Stomach (tissue), 4 donors: ENCODE data around the gene SLC27A6.

Source experiments
- EP300 ChIP-seq: sonication (generic); formaldehyde crosslinking; IDR thresholded peaks from one replicate; pipeline ENCODE4 v1.6.1; 2017; ENCODE audit warnings: antibody characterized with exemption
- TF ChIP-seq, protein P1 (sequence below), 7 experiments: fragments of 450-650 bp in 4 of 7; fragments of 200-600 bp in 3 of 7; sonication (generic) in 3 of 7; IDR thresholded peaks; one replicate each; pipeline ENCODE4 v1.5.1; 2016 to 2019; ENCODE audit warnings: antibody characterized with exemption in 7 of 7, control low read depth in 2 of 7, mild to moderate bottlenecking in 1 of 7

DNA sequence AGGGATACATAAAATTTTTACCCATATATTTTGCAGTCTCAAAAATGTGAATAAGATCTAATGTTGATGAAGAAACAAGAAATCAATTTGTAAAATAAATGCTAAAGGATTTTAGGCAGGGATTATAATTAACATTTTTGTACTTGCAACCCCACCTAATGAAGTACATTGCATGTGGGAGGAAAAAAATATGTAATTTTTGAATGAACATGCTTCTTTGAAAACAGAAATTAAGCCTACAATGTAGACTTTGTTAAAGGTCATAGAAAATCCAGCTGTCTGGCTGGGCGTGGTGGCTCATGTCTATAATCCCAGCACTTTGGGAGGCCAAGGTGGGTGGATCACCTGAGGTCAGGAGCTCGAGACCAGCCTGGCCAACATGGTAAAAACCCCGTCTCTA is 15.6 kb downstream of the SLC27A6 start:
- TF ChIP-seq, protein P1, sequence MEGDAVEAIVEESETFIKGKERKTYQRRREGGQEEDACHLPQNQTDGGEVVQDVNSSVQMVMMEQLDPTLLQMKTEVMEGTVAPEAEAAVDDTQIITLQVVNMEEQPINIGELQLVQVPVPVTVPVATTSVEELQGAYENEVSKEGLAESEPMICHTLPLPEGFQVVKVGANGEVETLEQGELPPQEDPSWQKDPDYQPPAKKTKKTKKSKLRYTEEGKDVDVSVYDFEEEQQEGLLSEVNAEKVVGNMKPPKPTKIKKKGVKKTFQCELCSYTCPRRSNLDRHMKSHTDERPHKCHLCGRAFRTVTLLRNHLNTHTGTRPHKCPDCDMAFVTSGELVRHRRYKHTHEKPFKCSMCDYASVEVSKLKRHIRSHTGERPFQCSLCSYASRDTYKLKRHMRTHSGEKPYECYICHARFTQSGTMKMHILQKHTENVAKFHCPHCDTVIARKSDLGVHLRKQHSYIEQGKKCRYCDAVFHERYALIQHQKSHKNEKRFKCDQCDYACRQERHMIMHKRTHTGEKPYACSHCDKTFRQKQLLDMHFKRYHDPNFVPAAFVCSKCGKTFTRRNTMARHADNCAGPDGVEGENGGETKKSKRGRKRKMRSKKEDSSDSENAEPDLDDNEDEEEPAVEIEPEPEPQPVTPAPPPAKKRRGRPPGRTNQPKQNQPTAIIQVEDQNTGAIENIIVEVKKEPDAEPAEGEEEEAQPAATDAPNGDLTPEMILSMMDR (IDR thresholded peaks at IDR 0.05): no peak
- TF ChIP-seq EP300: no peak
